Measurements from ENCODE around the gene TBC1D12. TPM values are rescaled to one million over a fixed set of nuclear protein-coding genes. Genes with fewer than 3 reads are reported as not detected.

The TBC1D12 gene
- total and polyA plus RNA-seq, 2 donors (not counting 3 experiments of a cell fraction or from before 2014, with no cell fraction given): 2.9 to 7.3 TPM

GRCh38 chr10:94546049-94546900, 143.9 kb downstream of the TBC1D12 start:
- Histone ChIP-seq H3K4me2 (ENCODE audit: insufficient read depth, low read length) (peak overlapping the region; percentile 81), H3K27me3 (ENCODE audit: control insufficient read depth in 2 of 2, insufficient read depth in 2 of 2, low read length in 2 of 2) (no peaks in the 10 kb centered on the region), H3K9ac (replicated peaks; ENCODE audit: extremely low read depth, insufficient read depth, low read length) (peak overlapping the region; percentile 93), H3K36me3 (ENCODE audit: control insufficient read depth in 2 of 2, extremely low read depth in 1 of 2, insufficient read depth in 2 of 2, low read length in 2 of 2) (no peaks in the 10 kb centered on the region), H4K20me1 (replicated peaks; ENCODE audit: control insufficient read depth, extremely low read depth, insufficient read depth, low read length) (no peaks in the 10 kb centered on the region), H3K9me3 (replicated peaks; ENCODE audit: control insufficient read depth, insufficient read depth, low read length) (no peaks in the 10 kb centered on the region), H3K27ac (ENCODE audit: insufficient read depth, low read depth, low read length) (peak overlapping the region; percentile 40), H3K79me2 (ENCODE audit: control insufficient read depth, insufficient read depth, low read length) (peaks cover 45% of the 10 kb centered on the region), H3K4me3 (replicated peaks in 1 of 3; ENCODE audit: insufficient read depth in 1 of 3, low read depth in 1 of 3, low read length in 3 of 3) (peak overlapping the region; percentile 84 to 88 (median 86)), H3K9me1 (replicated peaks; ENCODE audit: control insufficient read depth, extremely low read depth, insufficient read depth, low read length) (no peaks in the 10 kb centered on the region), H3K4me1 (ENCODE audit: control insufficient read depth, extremely low read depth, insufficient read depth, low read length) (peaks cover 19% of the 10 kb centered on the region), H2AFZ (ENCODE audit: low read depth, low read length) (peak overlapping the region; percentile 89)
- CTCF ChIA-PET: interaction anchor here (0.6 to 1.3 kb wide), 4 partner anchors 9 to 102 kb away, joined by 3 to 6 read pairs (median 4); no protein-coding TSS in a partner anchor
- peak; percentile 65 for DNase-seq (ENCODE audit: low read depth, low spot score)
- FAIRE-seq: peak; percentile 67
- dilution Hi-C loops (cut with MboI; ENCODE audit: extremely low pct_ligation_motif_present, low sequenced_read_pairs) (no loop called here), intact Hi-C loops (cut with micrococcal nuclease) (loop anchor here (5.0 to 10.0 kb wide), 2 partner anchors 184 to 841 kb away; partner anchors contain the start of genes FRA10AC1 and NOC3L)
- TF ChIP-seq POLR2A (IDR thresholded peaks at IDR 0.05; ENCODE audit: low read depth, low read length): no peak
- no peak for TF ChIP-seq POLR2AphosphoS5 (IDR thresholded peaks at IDR 0.05; ENCODE audit: insufficient read depth, low read depth, low read length)
- no peak for TF ChIP-seq MYC (IDR thresholded peaks at IDR 0.05; ENCODE audit: low read depth, low read length)
- no peak for TF ChIP-seq JUN (IDR thresholded peaks at IDR 0.05; ENCODE audit: borderline replicate concordance, insufficient read depth, insufficient read length, low read depth)
- no peak for TF ChIP-seq FOS (IDR thresholded peaks at IDR 0.05; ENCODE audit: borderline replicate concordance, insufficient read depth, low read length)
- no peak for TF ChIP-seq MAX (IDR thresholded peaks at IDR 0.05; ENCODE audit: insufficient read depth, insufficient read length)
- no peak for TF ChIP-seq CTCF (IDR thresholded peaks at IDR 0.05; ENCODE audit: extremely low read depth in 1 of 2, insufficient read depth in 1 of 2, low read depth in 1 of 2, low read length in 2 of 2)
- TF ChIP-seq EZH2 (IDR thresholded peaks at IDR 0.05; ENCODE audit: borderline replicate concordance, low read depth, low read length, severe bottlenecking): no peak
- no peak for TF ChIP-seq GATA2 (IDR thresholded peaks at IDR 0.05; ENCODE audit: insufficient read depth, insufficient read length, low read depth, low read length)
- BruUV-seq (replicated peaks): TSS peak; percentile 41
- POLR2A ChIA-PET: interaction anchor here (1.4 kb wide), 1 partner anchor 143 kb away, joined by 3 read pairs; no protein-coding TSS in a partner anchor

Data from endothelial cell of umbilical vein (primary cell).